Measurements from ENCODE around the gene RIPOR2.

GRCh38 chr6:24920136-24920535 lies 15.6 kb downstream of the RIPOR2 start:
- no peak for TF ChIP-seq CTCF (IDR thresholded peaks at IDR 0.05)
- TF ChIP-seq POLR2A (IDR thresholded peaks at IDR 0.05) = no peak
